ENCODE measurements around the gene SLC25A6.
"Not testable (repeated sequence)": the region's sequence is repeated elsewhere in the genome, so short reads cannot be mapped to it uniquely, and the experiment has no call there.

SLC25A6 gene

GRCh38 chrX:1354036-1355019 lies 37.6 kb downstream of the SLC25A6 start:
- no peak for DNase-seq (ENCODE audit: low read depth, low spot score)

GRCh38 chrX:1351981-1352714 lies 39.8 kb downstream of the SLC25A6 start:
- DNase-seq (ENCODE audit: low read depth, low spot score): no peak

GRCh38 chrX:1349606-1350005 lies 42.3 kb downstream of the SLC25A6 start:
- not testable (repeated sequence) for DNase-seq (ENCODE audit: low read depth, low spot score)

- DNase-seq (ENCODE audit: low read depth, low spot score): no peak
These were observed 50.2 kb downstream of the SLC25A6 start for GRCh38 chrX:1341545-1342184.

GRCh38 chrX:1336948-1337779 lies 54.7 kb downstream of the SLC25A6 start:
- no peak for DNase-seq (ENCODE audit: low read depth, low spot score)

DNA sequence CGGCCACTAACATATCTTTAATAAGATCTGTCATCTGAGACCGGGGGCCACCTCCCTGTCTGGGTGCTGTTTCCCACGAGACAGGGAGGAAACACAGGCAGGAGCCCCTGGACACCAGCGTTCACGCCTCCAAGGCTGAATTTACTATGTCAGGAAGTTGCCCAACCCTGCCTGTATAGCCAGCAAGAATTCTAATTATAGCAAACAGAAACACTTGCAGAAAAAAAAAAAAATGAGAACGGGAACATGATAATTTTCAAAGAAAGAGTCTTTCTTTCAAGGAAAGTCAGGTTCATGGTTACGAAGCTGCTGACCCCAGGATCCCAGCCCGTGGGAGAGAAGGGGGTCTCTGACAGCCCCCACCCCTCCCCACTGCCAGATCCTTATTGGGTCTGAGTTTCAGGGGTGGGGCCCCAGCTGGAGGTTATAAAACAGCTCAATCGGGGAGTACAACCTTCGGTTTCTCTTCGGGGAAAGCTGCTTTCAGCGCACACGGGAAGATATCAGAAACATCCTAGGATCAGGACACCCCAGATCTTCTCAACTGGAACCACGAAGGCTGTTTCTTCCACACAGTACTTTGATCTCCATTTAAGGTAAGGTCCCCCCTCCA lies 55.5 kb downstream of the SLC25A6 start, which contains the start of gene IL3RA:
TSS of gene IL3RA (plus strand) at position 455 of the 613 bp plus-strand sequence. CDS start 4,981 bp downstream, outside the sequence.
- DNase-seq (ENCODE audit: low read depth, low spot score): no peak

Data from iPS DF 19.7 (cell line).